HG02938 (cell line): ENCODE results near the gene STIP1.
A peak's percentile ranks its signal among the peaks of the same experiment; 100 is the strongest.

Experiments
- ATAC-seq: cut with Tn5 transposase; IDR thresholded peaks from one replicate; pipeline ENCODE4 v1.9.1; 2021; ENCODE audit warnings: mild to moderate bottlenecking, moderate library complexity; ENCODE audit not compliant: unreplicated experiment

Gene STIP1

DNA sequence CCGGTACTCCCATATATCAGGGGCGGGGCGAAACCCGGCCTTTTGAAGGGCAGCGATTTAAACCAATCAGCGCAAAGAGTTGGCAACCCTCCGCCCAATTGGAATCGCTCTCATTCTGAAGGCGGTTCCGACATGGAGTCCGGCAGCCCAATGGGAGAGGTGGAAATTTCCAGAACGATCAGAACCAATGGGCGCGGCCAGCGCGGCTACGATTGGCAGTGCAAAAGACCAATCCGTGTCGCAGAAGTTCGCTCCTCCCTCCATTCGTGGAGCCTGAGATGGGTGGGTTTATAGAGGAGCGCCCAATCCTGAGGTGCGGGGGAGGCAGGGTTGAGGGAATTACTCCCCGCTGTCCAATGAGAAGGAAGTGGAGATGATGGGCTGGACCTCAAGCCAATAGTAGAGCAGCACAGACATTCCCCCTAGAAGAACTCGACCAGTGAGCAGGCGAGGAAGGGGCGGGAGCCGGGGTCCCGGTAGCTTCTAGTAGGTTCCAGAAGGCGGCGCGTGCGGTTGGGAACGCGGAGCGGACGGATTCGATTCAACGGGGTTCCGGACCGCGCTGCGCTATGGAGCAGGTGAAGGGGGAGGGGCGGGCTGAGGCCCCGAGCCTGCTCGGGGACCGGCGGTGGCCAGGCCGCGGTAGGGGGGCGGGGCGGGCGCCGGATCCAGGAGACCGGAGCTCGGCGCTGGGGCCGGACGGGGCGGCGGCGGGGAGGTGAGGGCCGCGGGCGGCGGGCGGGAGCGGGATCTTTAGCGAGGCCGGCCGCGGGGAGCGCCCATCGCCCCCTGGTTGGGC, at the start of gene STIP1:
STIP1 (plus strand) TSS at position 479 of the 799 bp plus-strand sequence; CDS start at position 570, 91 bp downstream.
- ATAC-seq = peak; percentile 78

DNA sequence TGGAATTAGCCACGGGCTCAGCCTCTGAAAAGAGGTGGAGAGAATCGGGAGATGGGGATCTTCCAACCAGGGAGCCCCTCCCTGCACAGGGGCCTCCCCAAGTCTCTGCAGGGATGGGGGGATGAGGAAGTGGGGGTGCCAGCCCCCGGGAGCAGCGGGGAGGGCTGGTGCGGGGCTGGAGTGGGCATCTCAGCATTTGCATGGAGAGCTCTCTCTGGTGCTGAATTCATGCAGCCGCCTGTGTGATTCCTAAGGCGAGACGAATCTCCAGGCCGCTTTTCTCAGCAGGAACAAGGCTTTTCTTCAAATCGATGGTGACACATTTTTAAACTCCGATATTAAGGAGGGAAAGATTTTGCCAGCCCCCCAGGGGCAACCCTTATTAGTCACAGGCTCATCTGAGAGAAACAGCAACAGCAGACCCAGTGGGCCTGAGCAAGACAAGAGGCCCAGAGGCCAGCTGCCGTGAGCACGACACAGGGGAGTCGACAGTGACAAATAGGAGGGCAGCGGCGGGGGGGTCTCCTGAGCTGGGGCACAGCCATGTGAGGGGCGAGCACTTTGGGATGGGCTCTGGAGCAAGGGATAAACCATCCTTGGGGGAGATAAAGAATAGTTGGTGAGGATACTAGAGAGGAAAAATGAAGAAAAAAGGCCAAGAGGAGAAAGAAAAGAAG, 49.1 kb upstream of the STIP1 start:
- no peak for ATAC-seq

DNA sequence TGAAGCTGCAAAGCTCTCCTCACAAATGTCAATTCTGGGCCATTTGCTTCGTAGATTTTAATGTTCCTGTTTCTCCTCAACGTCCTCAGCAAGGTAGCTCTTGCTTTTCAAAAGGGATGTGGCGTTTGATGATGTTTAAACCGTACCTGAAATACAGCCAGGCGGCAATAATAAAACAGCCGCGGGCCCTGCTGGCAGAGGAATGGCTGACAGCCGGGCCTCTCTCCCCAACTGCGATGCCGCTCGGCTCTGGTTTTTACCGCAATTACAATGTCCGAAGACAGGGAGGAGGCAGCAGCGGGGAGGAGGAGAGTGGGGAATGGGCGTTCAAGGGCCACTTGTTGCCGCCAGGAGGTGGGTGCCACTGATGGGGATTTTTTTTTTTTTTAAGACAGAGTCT, 47.6 kb upstream of the STIP1 start:
- ATAC-seq = no peak

- no peak for ATAC-seq
Observed at GRCh38 chr11:64139049-64139448, 46.9 kb upstream of the STIP1 start.

DNA sequence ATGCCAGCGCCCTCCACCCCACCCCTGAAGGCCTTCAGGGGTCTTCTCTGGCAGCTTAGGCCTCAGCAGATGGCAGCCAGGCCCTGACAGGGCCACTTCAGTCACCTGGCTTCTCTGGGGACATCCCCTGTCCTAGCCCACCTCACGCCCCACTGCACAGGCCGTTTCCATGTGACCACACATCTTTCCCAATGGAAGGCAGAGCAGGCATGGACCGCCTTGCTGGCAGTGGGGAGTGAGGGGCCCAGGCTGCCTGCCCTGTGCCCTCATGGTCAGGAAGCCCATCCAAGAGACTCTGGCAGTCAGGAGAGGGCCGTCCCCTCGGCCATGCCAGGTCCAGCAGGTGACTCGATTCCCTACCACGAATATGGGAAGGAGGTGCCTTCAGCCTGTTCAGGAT, 45.9 kb upstream of the STIP1 start:
- ATAC-seq = no peak

DNA sequence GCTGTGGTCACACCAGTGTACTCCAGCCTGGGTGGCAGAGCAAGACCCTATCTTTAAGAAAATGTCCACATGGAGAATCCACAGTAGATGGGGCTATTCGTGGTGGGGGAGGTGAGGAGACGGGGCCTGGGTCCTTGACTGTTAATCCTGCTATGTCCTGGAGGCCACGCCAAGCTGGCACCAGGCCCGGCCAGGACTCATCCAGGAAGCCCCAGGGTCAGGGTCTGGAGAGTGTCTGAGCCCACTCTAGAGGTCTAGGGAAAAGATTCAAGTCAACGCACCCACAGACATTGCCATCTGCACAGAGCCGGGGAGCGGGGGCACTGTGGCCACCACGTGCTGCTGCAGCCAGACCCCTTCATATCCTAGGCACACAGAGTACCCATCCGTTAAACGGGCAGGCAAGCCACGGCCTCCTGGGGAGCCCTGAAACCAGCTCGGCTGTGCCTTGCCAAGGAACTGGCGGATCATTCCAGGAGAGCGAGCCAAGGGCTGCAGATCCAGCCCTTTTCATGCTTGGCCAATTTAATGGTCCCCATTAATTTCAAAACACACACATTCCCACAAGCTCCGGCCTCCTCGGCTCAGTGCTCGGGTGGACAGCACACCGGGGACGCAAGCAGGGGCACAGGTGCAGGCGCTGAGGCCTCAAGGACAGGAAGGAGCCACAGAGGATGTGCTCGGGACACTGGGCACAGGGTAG, 44.7 kb upstream of the STIP1 start:
- ATAC-seq = no peak

DNA sequence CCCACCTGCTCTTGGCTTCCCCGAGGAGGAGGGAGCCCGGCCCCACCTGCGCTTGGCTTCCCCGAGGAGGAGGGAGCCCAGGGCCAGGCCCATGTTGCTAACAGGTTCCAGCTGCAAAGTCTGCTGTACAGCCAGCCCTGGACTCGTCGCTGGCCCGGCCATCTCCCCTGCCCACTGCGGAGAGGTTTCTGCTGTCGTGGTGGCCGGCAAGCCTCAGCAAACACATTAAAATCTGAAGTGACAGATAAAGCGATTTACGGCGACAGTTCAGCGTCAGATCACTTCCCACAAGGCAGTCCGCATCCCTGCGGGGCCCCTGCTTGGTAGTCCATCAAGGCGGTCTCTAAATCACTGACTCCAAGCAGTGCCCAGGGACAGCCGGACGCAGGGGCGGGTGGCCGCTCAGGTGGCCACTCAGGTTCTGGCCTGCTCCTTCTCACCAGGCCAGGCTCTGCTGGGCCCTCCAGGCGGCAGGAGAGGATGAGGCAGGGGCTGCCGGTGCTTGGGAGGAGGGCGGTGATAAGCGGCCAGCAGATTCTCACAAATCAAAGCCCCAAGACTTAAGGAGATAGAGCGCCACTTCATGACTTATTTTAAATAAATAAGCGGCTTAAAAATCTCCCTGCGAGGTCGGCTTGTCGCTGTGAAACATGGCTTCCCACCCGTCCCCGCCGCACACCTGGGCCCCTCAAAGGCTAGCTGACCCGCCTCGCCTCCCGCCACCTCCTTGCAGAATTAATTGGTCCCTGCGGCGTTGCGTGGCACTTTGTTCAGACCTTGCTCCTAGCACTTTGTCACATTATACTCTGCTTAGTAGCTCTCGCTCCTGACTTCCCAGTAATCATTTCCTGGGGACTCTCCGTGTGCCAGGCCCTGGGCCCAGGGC, 41.1 kb upstream of the STIP1 start:
- ATAC-seq = no peak

DNA sequence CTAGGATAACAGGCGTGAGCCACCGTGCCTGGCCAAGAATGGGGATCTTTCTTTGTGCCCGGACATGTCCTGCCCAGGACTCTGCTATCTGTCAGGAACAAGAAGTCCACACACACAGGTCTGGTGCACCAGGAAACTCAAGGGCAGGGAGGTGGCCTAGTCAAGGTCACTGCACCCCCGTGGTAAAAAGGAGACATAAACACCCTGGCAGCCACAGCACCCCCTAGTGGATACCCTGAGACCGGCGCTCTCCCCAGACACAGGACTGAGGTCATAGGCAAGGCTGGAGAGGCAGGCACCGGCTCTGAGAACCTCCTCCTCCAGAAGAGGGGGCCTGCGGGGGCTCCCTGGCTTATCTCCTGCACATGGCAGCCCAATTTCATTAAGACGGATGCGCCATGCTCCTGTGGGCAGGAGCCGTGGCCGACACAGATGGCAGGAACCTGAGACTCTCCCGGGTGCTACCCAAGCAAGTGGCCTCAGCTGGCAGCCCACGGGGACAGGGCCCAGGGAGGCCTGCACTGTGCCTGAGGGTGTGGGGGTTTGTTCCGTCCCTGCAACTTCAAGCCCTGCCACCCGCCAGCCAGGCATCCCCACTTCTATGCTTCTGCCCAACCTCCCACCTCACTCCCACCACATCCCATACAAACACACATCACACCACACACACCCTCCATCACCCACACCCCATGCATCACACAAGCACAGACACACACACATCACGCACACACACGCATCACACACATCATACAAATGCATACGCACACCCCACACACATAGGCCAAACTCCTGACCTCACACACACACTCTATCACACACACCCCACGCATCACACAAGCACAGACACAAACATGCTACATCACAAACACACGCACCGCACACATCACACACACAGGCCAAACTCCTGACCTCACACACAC, 39.7 kb upstream of the STIP1 start:
- ATAC-seq = no peak

GRCh38 chr11:64148226-64148916, 37.6 kb upstream of the STIP1 start:
- ATAC-seq = no peak

GRCh38 chr11:64148917-64149617, 36.9 kb upstream of the STIP1 start:
- no peak for ATAC-seq

GRCh38 chr11:64150051-64150450, 35.9 kb upstream of the STIP1 start:
- ATAC-seq = no peak

DNA sequence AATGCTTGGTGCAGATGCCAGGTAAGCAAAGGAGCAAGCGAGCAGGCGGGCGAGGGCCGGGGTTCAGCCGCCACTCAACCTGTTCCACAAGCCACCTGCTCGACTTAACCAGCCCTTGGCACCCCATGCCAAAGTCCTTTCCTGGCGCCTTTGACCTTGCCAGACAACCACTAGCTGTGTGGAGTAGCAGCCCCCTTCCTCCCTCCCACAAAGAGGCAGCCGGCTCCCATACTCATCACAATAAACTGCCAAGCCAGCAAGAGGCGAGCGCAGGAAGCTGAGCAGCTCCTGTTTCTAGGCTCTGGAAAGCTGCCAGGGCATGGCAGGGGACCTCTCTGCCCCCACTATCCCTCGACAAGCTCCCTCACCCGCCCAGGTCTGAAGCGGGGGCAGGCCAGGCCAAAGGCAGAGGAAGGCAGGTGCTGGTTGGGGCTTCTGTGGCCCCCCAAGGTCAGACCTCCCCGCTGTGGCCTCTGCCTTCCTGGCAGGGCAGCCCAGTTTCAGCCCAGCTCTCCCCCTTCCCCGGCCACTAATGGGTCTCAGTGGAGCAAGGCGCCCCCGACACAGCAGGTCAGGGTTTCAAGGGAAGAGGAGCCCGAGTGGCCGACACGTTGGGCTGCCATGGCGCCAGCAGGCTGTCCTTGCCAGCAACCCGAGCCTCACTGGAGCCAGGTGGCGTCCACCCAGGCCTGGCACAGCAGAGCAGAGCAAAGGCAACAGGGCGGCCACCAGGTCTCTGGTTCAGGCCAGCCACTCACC, 35.3 kb upstream of the STIP1 start:
- ATAC-seq = no peak

DNA sequence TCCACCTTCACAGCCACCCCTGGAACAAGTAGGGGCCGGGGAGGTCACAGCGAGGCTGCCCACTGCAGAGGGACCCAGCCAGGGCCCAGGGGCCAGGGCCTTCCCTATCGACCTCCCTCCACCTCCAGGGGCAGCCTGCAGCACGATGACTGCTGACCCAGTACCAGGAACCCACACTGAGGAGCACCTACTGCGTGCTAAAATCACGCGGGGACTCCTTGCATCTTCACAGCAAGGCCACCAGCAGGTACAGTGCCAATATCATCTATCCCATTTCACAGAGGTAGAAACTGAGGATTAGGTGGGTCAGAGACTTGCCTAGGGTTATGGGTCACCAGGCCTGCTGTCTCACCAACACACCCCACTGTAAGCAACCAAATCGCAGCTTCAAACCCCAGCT, 34.6 kb upstream of the STIP1 start:
- no peak for ATAC-seq

DNA sequence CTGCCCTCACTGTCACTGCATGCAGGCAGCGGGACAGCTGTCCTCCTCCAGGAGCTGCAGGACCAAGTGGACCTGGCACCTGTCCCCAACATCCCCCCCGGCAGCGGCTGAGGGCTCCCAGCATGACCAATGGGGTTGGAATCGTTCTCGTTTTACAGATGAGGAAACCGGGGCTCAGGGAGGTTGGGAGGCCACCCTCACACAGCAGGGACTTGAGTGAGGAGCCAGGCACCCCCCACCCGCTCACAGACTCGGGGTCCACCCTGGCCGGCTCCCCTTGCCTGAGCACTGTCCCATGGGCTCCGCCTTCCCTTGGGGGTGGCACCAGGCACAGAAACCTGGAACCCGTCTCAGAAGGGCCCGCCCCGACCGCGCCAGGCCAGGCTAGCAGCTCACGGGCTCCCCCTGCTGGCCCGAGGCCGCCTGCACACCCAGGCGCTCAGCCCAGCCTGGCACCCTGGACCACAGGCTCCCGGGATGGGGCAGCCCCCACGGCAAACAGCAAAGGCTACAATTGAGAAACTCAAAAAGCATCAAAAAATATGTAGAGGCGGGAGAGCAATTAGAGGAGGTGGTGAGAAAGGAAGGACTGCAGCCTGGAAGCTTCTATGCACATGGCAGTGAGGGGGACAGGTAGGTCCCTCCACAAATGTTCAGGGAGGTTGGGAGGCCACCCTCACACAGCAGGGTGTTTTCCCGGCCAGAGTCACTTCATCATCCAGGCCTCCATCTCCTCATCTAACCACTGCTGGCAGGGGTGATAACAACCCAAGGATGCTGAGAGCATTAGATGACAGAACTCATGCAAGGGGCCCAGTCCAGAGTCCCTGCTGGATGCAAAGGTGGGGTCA, 32.9 kb upstream of the STIP1 start:
- ATAC-seq = no peak

DNA sequence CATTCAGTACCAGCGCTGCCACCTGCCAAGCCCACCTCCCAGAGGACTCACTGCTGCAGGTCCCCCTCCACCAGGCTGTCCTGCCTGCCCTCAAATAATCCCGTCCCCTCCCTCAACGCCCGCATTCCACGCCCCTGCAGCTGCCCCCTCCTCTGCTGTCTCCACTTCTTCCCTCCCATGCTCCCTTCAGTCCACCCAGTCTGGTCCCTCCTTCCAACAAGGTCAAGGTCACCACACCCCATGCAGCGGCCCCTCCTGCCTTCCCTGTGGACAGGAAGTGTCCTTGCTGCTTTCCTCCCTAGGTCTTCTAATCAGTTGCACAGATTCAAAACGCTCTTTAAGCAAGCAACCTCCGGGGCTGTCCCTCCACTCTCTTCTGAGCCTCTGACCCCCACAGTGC, 32.2 kb upstream of the STIP1 start:
- no peak for ATAC-seq

- no peak for ATAC-seq
Observed at GRCh38 chr11:64156235-64157011, 29.5 kb upstream of the STIP1 start.
